ENCODE measurements around the gene NEUROD1. TPM values are rescaled to one million over a fixed set of nuclear protein-coding genes. Genes with fewer than 3 reads are reported as not detected.

NEUROD1 gene
- total and polyA plus RNA-seq, 11 donors = not detected

GRCh38 chr2:181628590-181629585 is 51.4 kb downstream of the NEUROD1 start:
- no peaks in the 10 kb centered on the region for H3K9me3 ChIP-seq
- H3K27ac ChIP-seq = no peak overlapping the region
- no peak for TF ChIP-seq POLR2A (IDR thresholded peaks at IDR 0.05)
- TF ChIP-seq CTCF (IDR thresholded peaks at IDR 0.05) = no peak
- ATAC-seq (no peak), DNase-seq (no peak)
- H3K27me3 ChIP-seq = peaks cover 0 to 17% (median 0%) of the 10 kb centered on the region in 9 donors
- no peaks in the 10 kb centered on the region for H3K36me3 ChIP-seq
- intact Hi-C loops (cut with DNase I) = no loop called here
- no peak overlapping the region for H3K4me3 ChIP-seq
- 78 to 89% (median 81%) methylated on average over 3 of the region's 3 CpGs for WGBS, 4 donors
- H3K4me1 ChIP-seq = no peaks in the 10 kb centered on the region

- TF ChIP-seq POLR2A (IDR thresholded peaks at IDR 0.05) = no peak
- H3K36me3 ChIP-seq = no peaks in the 10 kb centered on the region
- no peak overlapping the region for H3K4me3 ChIP-seq
- WGBS, 4 donors = 73 to 82% (median 78%) methylated on average over 3 of the region's 3 CpGs
- no peaks in the 10 kb centered on the region for H3K9me3 ChIP-seq
- no peaks in the 10 kb centered on the region for H3K4me1 ChIP-seq
- no peak for DNase-seq
- H3K27me3 ChIP-seq = peaks cover 0 to 19% (median 0%) of the 10 kb centered on the region in 9 donors
- intact Hi-C loops (cut with DNase I) = no loop called here
- ATAC-seq = no peak
- H3K27ac ChIP-seq = no peak overlapping the region
Measured at GRCh38 chr2:181627545-181627944, 52.8 kb downstream of the NEUROD1 start.

GRCh38 chr2:181626671-181627070 is 53.6 kb downstream of the NEUROD1 start:
- Histone ChIP-seq H3K9me3 (no peaks in the 10 kb centered on the region), H3K4me1 (no peaks in the 10 kb centered on the region), H3K27me3 (peaks cover 0 to 24% (median 0%) of the 10 kb centered on the region in 9 donors), H3K27ac (no peak overlapping the region), H3K36me3 (no peaks in the 10 kb centered on the region), H3K4me3 (no peak overlapping the region)
- no peak for TF ChIP-seq POLR2A (IDR thresholded peaks at IDR 0.05)
- TF ChIP-seq CTCF (IDR thresholded peaks at IDR 0.05) = no peak
- DNase-seq = no peak
- ATAC-seq = no peak
- intact Hi-C loops (cut with DNase I) = no loop called here

Other genes starting within 250 kb of the NEUROD1 start
- 10 to 100 TPM in 1 of 9 donors, 1 to 10 TPM in 6, under 1 TPM in 2; 0.69 to 16.5 (median 1.8) TPM for gene ITGA4, start 223.1 kb downstream of the NEUROD1 start, total RNA-seq
- under 1 TPM; 0.23 to 0.80 TPM for gene ITGA4, start 223.1 kb downstream of the NEUROD1 start, polyA plus RNA-seq
- not detected for gene CERKL, start 23.4 kb downstream of the NEUROD1 start, total RNA-seq
- gene CERKL, start 23.4 kb downstream of the NEUROD1 start, polyA plus RNA-seq = not detected
- gene ITPRID2, start 211.2 kb upstream of the NEUROD1 start, total RNA-seq = 10 to 100 TPM; 37.8 to 85.9 (median 59.8) TPM
- 10 to 100 TPM; 41.5 to 45.6 TPM for gene ITPRID2, start 211.2 kb upstream of the NEUROD1 start, polyA plus RNA-seq

All from heart left ventricle (tissue), 16 donors.